ENCODE measurements around the gene PTX3.

PTX3 gene

GRCh38 chr3:157394411-157394810 is 42.2 kb upstream of the PTX3 start:
- DNase-seq (ENCODE audit: extremely low read depth, low read depth) = no peak
- TF ChIP-seq CTCF (IDR thresholded peaks at IDR 0.05; ENCODE audit: low read depth, low read length) = no peak

GRCh38 chr3:157398598-157398997 is 38.1 kb upstream of the PTX3 start:
- DNase-seq (ENCODE audit: extremely low read depth, low read depth) = no peak
- TF ChIP-seq CTCF (IDR thresholded peaks at IDR 0.05; ENCODE audit: low read depth, low read length) = no peak

- no peak for TF ChIP-seq CTCF (IDR thresholded peaks at IDR 0.05; ENCODE audit: low read depth, low read length)
- DNase-seq (ENCODE audit: extremely low read depth, low read depth) = no peak
These were observed 32.3 kb upstream of the PTX3 start for GRCh38 chr3:157404381-157404780.

DNA sequence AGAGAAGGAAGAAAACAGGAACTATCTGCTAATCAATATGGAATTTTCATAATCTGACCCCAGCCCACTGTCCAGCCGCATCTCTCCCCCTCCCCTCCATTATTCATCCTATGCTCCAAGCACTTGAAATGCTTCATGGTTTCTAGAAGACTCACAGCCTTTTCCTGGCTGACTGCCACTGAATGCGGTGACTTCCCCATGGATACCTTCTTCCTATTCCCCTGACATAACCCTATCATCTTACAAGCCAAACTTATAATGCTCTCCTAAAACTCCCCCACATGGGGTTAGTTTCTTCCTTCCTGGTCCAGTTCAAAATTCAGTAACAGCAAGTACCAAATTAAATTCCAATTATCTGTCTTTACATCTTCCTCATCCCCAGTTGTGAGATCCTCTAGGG is 31.2 kb upstream of the PTX3 start:
- no peak for DNase-seq (ENCODE audit: extremely low read depth, low read depth)
- TF ChIP-seq CTCF (IDR thresholded peaks at IDR 0.05; ENCODE audit: low read depth, low read length) = no peak

- DNase-seq (ENCODE audit: extremely low read depth, low read depth) = no peak
- no peak for TF ChIP-seq CTCF (IDR thresholded peaks at IDR 0.05; ENCODE audit: low read depth, low read length)
These were observed 30.3 kb upstream of the PTX3 start for GRCh38 chr3:157406394-157406793.

GRCh38 chr3:157407769-157408168 is 28.9 kb upstream of the PTX3 start:
- no peak for TF ChIP-seq CTCF (IDR thresholded peaks at IDR 0.05; ENCODE audit: low read depth, low read length)
- DNase-seq (ENCODE audit: extremely low read depth, low read depth) = no peak

- no peak for DNase-seq (ENCODE audit: extremely low read depth, low read depth)
- no peak for TF ChIP-seq CTCF (IDR thresholded peaks at IDR 0.05; ENCODE audit: low read depth, low read length)
These were observed 28.0 kb upstream of the PTX3 start for GRCh38 chr3:157408499-157409149.
